GM19025 (cell line): ENCODE data around the gene SPTAN1.
"Not testable (repeated sequence)": the region's sequence is repeated elsewhere in the genome, so short reads cannot be mapped to it uniquely, and the experiment has no call there.

Source experiments
- ATAC-seq: cut with Tn5 transposase; IDR thresholded peaks from one replicate; pipeline ENCODE4 v1.9.1; 2021; ENCODE audit warnings: mild to moderate bottlenecking, low read depth, moderate library complexity; ENCODE audit not compliant: unreplicated experiment

The SPTAN1 gene

DNA sequence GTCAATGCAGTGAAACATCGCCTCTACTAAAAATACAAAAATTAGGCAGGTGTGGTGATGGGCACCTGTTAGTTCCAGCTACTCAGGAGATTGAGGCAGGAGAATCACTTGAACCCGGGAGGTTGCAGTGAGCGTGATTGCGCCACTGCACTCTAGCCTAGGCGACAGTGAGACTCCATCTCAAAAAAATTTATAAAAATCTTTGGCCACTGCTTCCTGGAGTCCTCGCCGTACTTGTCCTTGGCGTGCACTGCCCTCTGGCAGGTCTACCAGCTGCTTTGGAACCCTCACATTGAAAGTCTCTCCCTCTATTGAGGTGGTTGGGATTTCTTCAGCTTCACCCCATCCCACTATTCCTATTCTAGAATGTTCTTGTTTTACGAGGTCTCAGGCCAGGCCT lies 79.2 kb downstream of the SPTAN1 start:
- ATAC-seq = no peak

DNA sequence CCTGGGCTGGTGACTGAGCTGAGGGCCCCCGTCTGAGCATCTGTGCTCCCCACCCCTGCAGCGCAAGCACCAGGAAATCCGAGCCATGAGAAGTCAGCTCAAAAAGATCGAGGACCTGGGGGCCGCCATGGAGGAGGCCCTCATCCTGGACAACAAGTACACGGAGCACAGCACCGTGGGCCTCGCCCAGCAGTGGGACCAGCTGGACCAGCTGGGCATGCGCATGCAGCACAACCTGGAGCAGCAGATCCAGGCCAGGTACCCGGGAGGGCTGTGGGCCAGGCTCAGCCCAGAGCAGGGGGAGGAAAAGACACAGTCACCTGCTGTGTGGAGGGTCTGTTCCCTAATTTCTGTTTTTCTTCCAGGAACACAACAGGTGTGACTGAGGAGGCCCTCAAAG lies 79.7 kb downstream of the SPTAN1 start:
- no peak for ATAC-seq

DNA sequence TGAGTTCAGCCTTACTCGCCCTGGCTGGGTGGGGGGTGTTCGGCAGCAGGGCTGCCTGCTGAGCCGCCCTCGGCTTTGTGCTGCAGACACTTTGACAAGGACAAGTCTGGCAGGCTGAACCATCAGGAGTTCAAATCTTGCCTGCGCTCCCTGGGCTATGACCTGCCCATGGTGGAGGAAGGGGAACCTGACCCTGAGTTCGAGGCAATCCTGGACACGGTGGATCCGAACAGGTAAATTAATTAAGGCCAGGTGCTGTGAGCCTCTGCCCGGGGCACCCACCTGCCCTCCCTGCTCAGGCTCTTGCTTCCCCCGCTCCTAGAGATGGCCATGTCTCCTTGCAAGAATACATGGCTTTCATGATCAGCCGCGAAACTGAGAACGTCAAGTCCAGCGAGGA lies 80.1 kb downstream of the SPTAN1 start:
- ATAC-seq = no peak

DNA sequence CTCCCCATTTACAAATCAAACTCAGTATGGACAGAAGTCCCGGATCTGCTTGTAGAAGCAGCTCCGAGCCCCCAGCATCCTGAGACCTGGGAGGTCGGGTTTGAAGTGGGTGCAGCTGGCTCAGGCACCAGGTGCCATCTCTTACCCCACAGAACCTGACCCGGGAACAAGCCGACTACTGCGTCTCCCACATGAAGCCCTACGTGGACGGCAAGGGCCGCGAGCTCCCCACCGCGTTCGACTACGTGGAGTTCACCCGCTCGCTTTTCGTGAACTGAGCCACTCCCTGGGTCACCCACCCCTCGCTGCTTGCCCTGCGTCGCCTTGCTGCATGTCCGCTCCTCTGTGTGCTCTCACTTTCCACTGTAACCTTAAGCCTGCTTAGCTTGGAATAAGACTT lies 80.7 kb downstream of the SPTAN1 start:
- no peak for ATAC-seq

DNA sequence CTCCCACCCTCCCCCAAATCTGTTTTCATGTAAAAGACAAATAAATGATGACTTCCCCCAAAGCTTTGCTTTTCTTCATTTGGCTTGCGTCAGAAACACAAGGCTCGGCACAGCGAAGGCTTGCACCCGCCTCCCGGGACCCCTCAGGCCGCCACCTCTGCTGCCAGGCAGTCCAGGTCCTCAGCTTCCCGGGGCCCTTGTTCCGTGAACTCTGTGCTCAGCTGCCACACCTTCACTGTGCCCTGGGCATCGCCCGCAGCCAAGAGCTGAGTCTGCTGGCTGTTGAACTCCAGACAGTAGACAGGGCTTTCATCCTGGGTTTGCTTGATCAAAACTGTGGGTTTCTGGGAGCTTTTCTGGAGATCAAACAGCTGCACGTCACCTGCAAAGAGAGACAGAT lies 81.2 kb downstream of the SPTAN1 start:
- no peak for ATAC-seq

DNA sequence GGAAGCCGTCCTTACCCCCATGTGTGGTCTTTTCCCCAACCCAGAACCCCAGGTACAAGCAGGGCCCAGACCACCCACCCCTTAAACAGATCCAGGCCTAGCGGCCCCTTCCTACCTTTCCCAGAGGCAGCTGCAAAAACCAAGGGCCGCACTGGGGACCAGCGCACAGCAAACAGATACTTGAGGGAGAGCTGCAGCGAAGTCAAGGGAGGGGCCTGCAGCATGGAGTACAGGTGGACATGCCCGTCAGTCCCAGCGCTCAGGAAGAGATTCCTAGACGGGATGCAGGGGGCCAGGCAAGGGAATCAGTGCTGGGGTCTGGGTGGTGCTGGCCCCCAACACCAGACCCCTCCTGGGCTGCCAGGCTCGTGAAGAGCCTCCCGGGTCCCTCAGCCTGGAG lies 81.7 kb downstream of the SPTAN1 start:
- no peak for ATAC-seq

DNA sequence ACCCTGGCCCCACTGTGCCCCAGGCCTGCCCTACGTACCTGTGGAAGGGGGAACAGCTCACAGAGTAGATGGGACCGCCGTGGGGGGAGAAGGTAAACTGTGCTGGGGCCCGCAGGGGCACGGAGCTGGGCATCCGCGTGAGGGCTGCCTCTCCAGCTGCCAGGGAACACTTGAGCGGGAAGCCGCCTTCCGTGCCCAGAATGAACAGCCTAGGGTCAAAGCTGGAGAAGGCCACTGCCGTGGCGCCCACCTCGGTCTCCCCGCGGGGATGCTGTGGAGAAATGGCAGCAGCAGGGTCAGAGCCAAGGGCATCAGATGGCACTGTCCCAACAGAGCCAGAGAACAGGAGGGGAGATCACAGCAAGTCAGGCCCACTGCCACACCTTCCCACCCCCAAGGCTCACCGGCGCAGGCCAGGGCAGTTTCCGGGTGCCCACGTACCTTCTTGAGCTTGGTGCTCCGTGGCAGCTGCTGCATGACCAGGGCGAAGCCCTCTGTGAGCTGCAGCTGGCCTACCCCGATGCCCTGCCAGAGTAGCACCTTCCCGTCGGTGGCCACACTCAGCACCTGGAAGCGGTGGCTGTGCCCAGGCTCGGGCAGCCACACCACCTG lies 82.4 kb downstream of the SPTAN1 start:
- no peak for ATAC-seq

DNA sequence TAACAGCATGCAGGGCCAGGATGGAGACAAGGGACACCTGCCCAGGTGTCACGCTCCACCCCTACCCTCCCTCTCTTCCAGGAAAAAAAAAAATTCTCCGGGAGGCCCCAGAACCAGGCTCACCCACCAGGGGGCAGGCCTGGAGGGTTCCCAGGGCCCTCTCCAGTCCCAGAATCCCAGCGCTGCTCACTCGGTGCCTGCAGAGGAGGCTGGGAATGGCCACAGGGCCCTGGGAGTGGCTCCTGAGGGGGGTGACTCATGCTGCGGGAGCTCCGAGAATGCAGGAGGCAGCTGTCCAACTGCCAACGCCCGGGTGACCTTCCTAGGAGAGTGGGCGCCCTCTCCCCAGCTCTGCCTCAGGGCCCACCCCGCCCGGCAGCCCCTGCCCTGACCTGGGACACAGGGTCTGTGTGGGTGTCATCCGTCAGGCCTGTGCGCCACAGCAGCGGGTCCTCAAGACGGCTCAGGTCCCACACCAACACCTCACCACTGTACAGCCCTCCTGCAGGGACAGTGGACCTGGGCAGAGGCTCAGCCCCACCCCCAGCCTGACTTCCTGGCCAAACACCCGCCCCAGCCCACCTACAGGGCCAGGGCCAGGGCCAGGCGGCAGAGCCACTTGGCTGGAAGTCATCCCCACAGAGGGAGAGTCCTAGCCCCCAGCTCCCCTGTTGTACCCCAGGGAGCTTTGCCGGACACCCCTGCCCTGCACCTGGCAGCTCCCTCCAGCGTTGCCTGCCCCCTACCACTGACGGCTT lies 83.1 kb downstream of the SPTAN1 start:
- ATAC-seq = no peak

DNA sequence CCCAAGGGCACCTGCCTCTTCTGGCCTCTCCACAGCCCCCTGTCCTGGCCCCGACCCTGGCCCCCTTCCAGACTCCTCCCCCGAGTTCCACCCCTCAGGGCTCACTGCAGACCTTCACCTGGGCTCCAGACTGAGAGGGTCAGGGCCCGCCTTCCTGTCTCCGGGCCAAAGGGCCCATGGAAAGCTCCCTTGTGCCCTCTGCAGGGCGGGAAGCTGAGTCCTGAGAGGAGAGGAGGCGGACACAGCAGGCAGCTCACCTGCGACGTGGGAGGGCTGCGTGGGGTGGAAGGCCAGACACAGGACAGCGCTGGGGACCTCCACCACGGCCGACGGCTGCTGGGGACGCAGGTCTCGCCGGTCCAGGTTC lies 83.6 kb downstream of the SPTAN1 start:
- ATAC-seq = no peak

DNA sequence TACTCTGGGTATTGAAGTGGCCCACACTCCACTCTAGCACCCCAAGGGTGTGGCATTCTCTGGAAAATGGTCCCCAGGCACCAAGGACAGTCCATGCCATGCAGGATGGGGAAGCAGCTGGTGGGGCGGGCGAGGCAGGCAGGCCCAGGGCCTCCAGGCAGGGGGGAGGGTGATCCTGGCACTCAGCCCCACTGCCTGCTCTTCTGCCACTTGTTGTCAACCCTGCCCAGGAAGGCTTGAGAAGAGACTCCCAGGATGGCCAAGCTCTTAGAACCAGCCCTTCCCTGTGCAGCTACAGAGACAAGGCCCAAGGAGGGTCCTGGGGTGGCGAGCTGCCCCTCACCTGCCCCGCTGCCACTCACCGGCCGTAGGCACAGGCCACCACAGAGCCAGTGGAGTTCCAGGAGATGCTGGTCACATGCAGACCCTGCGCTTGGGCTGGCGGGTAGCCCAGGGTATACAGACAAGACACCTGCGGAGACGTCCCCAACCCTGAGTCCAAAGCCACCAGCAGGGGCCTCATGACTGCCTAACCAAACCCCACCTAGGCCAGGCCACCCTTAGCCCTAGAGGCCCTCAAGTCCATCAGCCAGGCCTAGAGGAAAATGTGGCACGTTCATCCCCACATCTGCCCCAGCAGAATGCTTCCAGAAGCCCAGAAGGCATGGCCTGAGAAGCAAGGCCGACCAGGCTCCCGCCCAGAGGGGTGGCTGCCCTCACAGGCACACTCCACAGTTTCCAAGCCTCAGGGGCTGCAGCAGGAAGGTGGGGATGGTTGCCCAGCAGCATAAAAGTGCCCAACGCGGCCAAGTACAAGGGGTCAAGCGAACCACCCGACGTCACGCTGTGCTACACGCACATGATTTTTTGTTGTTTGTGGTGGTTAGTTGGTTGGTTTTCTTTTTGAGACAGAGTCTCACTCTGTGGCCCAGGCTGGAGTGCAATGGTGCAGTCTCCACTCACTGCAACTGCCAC lies 84.5 kb downstream of the SPTAN1 start:
- no peak for ATAC-seq

DNA sequence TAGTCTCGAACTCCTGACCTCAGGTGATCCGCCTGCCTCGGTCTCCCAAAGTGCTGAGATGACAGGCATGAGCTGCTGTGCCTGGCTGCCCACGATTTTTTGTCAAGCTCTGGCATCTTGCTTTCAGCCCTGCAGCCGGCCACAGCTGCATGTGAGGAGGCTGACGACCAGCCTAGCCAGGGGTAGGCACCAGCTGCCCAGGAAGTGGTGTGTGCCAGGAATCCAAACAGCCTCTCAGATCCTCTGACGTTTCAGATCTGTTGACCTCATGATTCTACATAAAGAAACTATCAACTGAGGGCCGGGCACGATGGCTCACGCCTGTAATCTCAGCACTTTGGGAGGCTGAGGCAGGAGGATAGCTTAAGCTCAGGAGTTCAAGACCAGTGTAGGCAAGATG lies 85.3 kb downstream of the SPTAN1 start:
- no peak for ATAC-seq

DNA sequence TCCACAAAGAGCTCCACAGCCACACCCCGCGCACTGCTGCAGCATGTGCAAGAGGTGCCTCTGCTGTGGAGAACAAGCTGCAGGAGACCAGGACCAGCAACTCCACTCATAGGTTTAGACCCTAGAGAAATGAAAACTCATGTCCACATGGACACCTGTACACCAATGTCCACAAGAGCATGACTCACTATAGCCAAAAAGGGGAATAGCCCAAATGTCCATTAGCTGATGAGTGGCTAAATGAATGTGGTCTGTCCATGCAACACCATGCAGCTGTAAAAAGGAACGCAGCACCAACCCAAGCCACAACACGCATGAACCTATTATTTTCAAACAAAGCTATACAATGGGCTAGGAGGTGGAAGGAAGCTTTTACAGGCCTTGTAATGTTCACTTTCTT lies 86.2 kb downstream of the SPTAN1 start:
- no peak for ATAC-seq

DNA sequence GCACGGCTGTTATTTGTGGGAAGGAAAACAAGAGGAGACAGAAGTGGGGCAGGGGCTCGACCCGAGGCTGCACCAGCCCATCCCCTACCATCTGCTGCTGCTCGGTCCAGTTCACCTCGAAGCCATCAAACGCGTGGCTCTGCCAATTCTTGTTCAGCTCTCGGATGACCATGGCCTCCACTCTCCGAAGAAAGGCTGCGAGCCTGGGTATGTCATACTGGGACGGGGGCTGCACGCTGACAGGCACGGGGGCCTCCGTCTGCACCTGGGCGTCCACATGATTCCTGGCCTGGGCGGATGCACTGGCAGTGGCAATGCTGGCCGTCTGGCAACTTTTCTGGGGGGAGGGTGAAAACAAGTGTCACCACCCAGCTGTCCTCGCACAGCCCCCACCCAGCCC lies 88.2 kb downstream of the SPTAN1 start:
- ATAC-seq = no peak

DNA sequence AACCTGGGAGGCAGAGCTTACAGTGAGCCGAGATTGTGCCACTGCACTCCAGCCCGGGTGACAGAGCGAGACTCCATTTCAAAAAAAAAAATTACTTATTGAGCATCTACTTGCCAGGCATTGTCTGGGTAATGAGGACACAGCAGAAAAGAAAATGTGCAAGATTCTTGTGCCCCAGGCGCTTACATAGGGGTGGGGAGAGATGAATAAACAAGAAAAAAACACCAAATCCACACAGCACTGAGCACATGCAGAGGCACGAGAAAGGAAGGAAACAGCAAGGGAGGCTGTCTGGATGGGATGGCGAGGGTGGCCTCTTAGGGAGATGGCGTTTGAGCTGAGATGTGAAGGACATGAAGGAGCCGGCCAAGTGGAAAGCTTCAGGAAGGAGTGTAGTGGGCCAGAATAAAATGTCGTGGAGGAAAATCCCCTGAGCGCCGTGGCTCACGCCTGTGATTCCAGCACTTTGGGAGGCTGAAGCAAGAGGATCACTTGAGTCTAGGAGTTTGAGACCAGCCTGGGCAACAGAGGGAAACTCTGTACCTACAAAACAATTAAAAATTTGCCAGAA lies 90.4 kb downstream of the SPTAN1 start:
- no peak for ATAC-seq

DNA sequence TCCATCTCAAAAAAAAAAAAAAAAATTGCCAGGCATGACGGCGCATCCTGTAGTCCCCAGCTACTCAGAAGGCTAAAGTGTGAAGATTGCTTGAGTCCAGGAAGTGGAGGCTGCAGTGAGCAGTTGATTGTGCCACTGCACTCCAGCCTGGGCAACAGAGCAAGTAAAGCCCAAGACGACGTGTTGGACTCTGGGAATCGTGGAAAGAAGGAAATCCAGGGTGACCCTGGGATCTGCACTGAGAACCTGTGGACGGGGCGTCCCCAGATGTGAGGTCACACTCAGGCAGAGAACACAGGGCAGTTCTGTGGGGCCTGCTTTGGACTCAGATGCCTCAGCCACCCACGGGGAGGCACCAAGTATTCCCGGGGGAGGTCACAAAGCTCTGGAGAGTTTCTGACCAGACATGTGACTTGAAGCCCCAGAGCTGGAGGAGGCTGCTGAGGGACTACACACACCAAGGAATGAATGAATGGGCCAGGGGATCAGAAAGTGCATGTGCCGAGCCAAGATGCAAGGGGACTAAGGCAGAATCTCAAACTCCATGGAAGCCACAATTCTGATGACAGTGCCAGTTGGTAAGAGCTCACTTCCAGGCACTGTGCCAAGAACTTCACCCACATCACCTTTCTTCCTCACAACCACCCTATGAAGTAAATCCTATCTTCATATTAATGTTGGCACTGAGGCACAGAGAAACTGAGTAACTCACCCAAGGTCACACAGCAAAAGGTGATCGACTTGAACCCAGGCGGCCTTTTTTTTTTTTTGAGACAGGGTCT lies 91.3 kb downstream of the SPTAN1 start:
- ATAC-seq = peak; percentile 71

DNA sequence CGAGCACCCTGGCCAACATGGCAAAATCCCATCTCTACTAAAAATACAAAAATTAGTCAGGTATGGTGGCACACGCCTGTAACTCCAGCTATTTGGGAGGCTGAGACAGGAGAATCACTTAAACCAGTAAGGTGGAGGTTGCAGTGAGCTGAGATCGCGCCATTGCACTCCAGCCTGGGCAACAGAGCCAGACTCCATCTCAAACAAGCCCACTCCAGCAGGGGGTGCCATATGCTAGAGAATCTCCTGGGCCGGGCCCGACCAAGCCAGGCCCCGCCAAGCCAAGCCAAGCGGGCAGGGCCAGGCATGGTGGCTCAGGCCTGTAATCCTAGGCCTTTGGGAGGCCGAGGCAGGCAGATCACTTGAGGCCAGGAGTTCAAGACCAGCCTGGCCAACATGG lies 95.8 kb downstream of the SPTAN1 start:
- not testable (repeated sequence) for ATAC-seq

DNA sequence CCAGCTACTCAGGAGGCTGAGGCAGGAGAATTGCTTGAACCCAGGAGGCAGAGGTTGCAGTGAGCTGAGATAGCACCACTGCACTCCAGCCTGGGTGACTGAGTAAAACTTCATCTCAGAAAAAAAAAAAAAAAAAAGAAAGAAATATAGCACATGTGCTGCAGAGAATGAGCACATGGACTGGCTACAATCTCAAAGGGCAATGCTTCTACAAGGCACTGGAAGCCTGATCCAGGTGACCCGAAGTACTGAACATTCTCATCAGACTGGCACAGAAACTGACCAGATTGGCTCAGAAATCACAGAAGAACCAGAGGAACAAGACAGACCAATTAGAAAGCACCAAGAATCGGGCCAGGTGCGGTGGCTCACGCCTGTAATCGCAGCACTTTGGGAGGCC lies 99.4 kb downstream of the SPTAN1 start:
- no peak for ATAC-seq

DNA sequence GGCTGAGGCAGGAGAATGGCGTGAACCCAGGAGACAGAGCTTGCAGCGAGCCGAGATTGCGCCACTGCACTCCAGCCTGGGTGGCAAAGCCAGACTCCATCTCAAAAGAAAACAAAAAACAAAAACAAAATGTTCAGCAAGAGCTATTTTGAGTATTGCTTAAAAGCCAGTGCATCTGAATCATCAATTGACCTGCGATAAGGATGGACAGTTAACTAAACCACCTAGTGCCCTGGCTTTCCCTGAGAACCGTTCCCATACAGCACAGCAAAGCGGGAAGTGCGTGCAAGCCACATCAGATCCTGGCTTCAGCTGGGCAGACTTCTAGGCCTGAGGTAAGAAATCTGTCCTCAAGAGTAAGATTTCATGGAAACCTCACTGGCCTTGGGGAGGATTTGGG lies 101.5 kb downstream of the SPTAN1 start:
- no peak for ATAC-seq

DNA sequence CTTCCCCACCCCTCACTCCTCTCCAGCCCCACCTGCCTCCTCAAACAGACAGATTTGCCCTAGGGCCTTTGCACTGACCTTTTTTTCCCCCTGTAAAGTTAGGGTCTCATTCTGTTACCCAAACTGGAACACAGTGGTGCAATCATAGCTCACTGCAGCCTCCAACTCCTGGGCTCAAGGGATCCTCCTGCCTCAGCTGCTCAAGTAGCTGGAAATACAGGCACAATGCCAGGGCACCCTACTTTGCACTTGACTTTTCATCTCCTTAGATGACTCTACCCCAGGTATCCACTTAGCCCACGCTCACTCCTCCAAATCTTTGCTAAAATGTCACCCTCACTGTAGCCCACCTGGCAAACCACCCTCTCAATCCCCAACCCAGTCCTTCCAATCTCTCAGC lies 102.1 kb downstream of the SPTAN1 start:
- no peak for ATAC-seq
